ENCODE measurements around the gene SLC29A2.

The SLC29A2 gene

GRCh38 chr11:66371627-66372415, at the start of gene SLC29A2:
Gene SLC29A2 (minus strand): TSS chr11:66371760. CDS start chr11:66371591, 169 bp downstream.
- FAIRE-seq (no peak), DNase-seq (ENCODE audit: insufficient read length, low spot score) (no peak)
- TF ChIP-seq POLR2A (IDR thresholded peaks at IDR 0.05; ENCODE audit: low read depth, low read length) = no peak

- DNase-seq (ENCODE audit: insufficient read length, low spot score) (no peak), FAIRE-seq (no peak)
- TF ChIP-seq POLR2A (IDR thresholded peaks at IDR 0.05; ENCODE audit: low read depth, low read length) = no peak
Observed at GRCh38 chr11:66420671-66421476, 49.3 kb upstream of the SLC29A2 start, which contains the start of gene NPAS4. Gene NPAS4 (plus strand): TSS chr11:66421035. CDS start chr11:66421180, 145 bp downstream.

- DNase-seq (ENCODE audit: insufficient read length, low spot score) (no peak), FAIRE-seq (no peak)
- TF ChIP-seq POLR2A (IDR thresholded peaks at IDR 0.05; ENCODE audit: low read depth, low read length) = no peak
Observed at GRCh38 chr11:66419825-66420224, 48.3 kb upstream of the SLC29A2 start.

- no peak for DNase-seq (ENCODE audit: insufficient read length, low spot score)
- no peak for FAIRE-seq
- no peak for TF ChIP-seq POLR2A (IDR thresholded peaks at IDR 0.05; ENCODE audit: low read depth, low read length)
Observed at GRCh38 chr11:66418986-66419308, 47.4 kb upstream of the SLC29A2 start.

GRCh38 chr11:66418168-66418985, 46.8 kb upstream of the SLC29A2 start:
- DNase-seq (ENCODE audit: insufficient read length, low spot score) = peak; percentile 96
- no peak for TF ChIP-seq POLR2A (IDR thresholded peaks at IDR 0.05; ENCODE audit: low read depth, low read length)
- no peak for FAIRE-seq

GRCh38 chr11:66417000-66417399, 45.4 kb upstream of the SLC29A2 start:
- TF ChIP-seq POLR2A (IDR thresholded peaks at IDR 0.05; ENCODE audit: low read depth, low read length) = no peak
- FAIRE-seq (no peak), DNase-seq (ENCODE audit: insufficient read length, low spot score) (no peak)

GRCh38 chr11:66415423-66415822, 43.9 kb upstream of the SLC29A2 start:
- FAIRE-seq = no peak
- no peak for TF ChIP-seq POLR2A (IDR thresholded peaks at IDR 0.05; ENCODE audit: low read depth, low read length)
- DNase-seq (ENCODE audit: insufficient read length, low spot score) = no peak

- DNase-seq (ENCODE audit: insufficient read length, low spot score) (no peak), FAIRE-seq (no peak)
- no peak for TF ChIP-seq POLR2A (IDR thresholded peaks at IDR 0.05; ENCODE audit: low read depth, low read length)
Observed at GRCh38 chr11:66414120-66414934, 42.8 kb upstream of the SLC29A2 start.

- no peak for FAIRE-seq
- DNase-seq (ENCODE audit: insufficient read length, low spot score) = no peak
- no peak for TF ChIP-seq POLR2A (IDR thresholded peaks at IDR 0.05; ENCODE audit: low read depth, low read length)
Observed at GRCh38 chr11:66413167-66413566, 41.6 kb upstream of the SLC29A2 start.

- FAIRE-seq (no peak), DNase-seq (ENCODE audit: insufficient read length, low spot score) (no peak)
- no peak for TF ChIP-seq POLR2A (IDR thresholded peaks at IDR 0.05; ENCODE audit: low read depth, low read length)
Observed at GRCh38 chr11:66412110-66412509, 40.5 kb upstream of the SLC29A2 start.

- no peak for TF ChIP-seq POLR2A (IDR thresholded peaks at IDR 0.05; ENCODE audit: low read depth, low read length)
- no peak for DNase-seq (ENCODE audit: insufficient read length, low spot score)
- no peak for FAIRE-seq
Observed at GRCh38 chr11:66411323-66411722, 39.8 kb upstream of the SLC29A2 start.

- no peak for FAIRE-seq
- TF ChIP-seq POLR2A (IDR thresholded peaks at IDR 0.05; ENCODE audit: low read depth, low read length) = no peak
- DNase-seq (ENCODE audit: insufficient read length, low spot score) = no peak
Observed at GRCh38 chr11:66410191-66410590, 38.6 kb upstream of the SLC29A2 start.

GRCh38 chr11:66409226-66409625, 37.7 kb upstream of the SLC29A2 start:
- no peak for DNase-seq (ENCODE audit: insufficient read length, low spot score)
- no peak for FAIRE-seq
- no peak for TF ChIP-seq POLR2A (IDR thresholded peaks at IDR 0.05; ENCODE audit: low read depth, low read length)

Data from H54 (cell line).